ENCODE measurements around the gene PRKAG2.

PRKAG2 gene

GRCh38 chr7:151696721-151697514 lies 180.0 kb downstream of the PRKAG2 start:
- no peak overlapping the region for H3K27ac ChIP-seq
- H3K4me1 ChIP-seq (ENCODE audit: control insufficient read depth in 1 of 2, insufficient read depth in 1 of 2, low read depth in 1 of 2, low read length in 1 of 2), result peaks cover 0 to 6% of the 10 kb centered on the region in 2 experiments
- H3K27me3 ChIP-seq, result peaks cover 5% of the 10 kb centered on the region
- no peaks in the 10 kb centered on the region for H3K9me3 ChIP-seq
- no peak overlapping the region for H3K4me3 ChIP-seq (ENCODE audit: low read depth in 1 of 2, low read length in 1 of 2)
- TF ChIP-seq, protein P1, sequence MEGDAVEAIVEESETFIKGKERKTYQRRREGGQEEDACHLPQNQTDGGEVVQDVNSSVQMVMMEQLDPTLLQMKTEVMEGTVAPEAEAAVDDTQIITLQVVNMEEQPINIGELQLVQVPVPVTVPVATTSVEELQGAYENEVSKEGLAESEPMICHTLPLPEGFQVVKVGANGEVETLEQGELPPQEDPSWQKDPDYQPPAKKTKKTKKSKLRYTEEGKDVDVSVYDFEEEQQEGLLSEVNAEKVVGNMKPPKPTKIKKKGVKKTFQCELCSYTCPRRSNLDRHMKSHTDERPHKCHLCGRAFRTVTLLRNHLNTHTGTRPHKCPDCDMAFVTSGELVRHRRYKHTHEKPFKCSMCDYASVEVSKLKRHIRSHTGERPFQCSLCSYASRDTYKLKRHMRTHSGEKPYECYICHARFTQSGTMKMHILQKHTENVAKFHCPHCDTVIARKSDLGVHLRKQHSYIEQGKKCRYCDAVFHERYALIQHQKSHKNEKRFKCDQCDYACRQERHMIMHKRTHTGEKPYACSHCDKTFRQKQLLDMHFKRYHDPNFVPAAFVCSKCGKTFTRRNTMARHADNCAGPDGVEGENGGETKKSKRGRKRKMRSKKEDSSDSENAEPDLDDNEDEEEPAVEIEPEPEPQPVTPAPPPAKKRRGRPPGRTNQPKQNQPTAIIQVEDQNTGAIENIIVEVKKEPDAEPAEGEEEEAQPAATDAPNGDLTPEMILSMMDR (IDR thresholded peaks at IDR 0.05), result no peak
- H3K36me3 ChIP-seq, result no peaks in the 10 kb centered on the region

GRCh38 chr7:151695951-151696541 lies 180.9 kb downstream of the PRKAG2 start:
- no peak overlapping the region for H3K27ac ChIP-seq
- H3K27me3 ChIP-seq, result peaks cover 5% of the 10 kb centered on the region
- no peak overlapping the region for H3K4me3 ChIP-seq (ENCODE audit: low read depth in 1 of 2, low read length in 1 of 2)
- TF ChIP-seq, protein P1 (IDR thresholded peaks at IDR 0.05), result no peak
- H3K36me3 ChIP-seq, result no peaks in the 10 kb centered on the region
- peaks cover 0 to 6% of the 10 kb centered on the region in 2 experiments for H3K4me1 ChIP-seq (ENCODE audit: control insufficient read depth in 1 of 2, insufficient read depth in 1 of 2, low read depth in 1 of 2, low read length in 1 of 2)
- no peaks in the 10 kb centered on the region for H3K9me3 ChIP-seq

DNA sequence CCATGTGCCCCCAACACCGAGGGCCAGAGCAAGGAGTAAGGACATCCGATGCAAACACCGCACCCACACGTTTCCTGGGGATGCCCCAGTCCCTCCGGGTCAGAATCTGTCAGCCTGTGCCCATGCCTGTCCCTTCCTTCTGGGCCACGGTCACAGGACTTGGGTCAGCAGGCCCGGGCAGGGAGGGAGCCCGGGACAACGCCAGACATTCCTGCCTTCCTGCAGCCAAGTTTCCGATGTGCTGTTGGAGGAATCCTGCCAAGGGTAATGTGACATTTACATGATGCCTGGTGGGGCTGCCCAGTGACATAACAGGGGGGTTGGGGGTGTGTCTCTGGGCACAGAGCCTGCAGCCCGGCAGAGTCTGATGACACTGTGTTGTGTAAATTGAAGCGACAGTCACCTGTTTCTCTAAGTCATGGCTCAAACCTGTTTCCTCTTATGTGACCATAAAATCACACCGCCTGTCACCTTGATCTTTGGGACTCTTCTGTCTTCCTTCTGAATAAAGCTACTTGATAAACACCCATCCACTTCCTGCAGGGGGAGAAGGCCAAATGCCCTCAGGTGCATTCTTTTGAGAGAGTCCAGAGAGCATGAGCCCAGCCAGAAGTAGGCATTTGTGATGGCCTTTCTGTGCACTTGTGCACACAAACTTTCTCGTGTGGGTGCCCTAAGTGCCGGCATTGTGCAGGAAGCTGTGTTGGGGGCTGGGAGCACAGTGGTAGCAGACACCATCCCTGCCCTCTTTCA lies 181.9 kb downstream of the PRKAG2 start:
- Histone ChIP-seq H3K27me3 (peaks cover 5% of the 10 kb centered on the region), H3K9me3 (no peaks in the 10 kb centered on the region), H3K36me3 (no peaks in the 10 kb centered on the region), H3K4me3 (ENCODE audit: low read depth in 1 of 2, low read length in 1 of 2) (no peak overlapping the region), H3K4me1 (ENCODE audit: control insufficient read depth in 1 of 2, insufficient read depth in 1 of 2, low read depth in 1 of 2, low read length in 1 of 2) (peaks cover 0 to 3% of the 10 kb centered on the region in 2 experiments), H3K27ac (no peak overlapping the region)
- TF ChIP-seq, protein P1 (IDR thresholded peaks at IDR 0.05), result no peak

- Histone ChIP-seq H3K4me1 (ENCODE audit: control insufficient read depth in 1 of 2, insufficient read depth in 1 of 2, low read depth in 1 of 2, low read length in 1 of 2) (no peaks in the 10 kb centered on the region), H3K27ac (no peak overlapping the region), H3K4me3 (ENCODE audit: low read depth in 1 of 2, low read length in 1 of 2) (no peak overlapping the region), H3K9me3 (no peaks in the 10 kb centered on the region), H3K27me3 (no peaks in the 10 kb centered on the region), H3K36me3 (no peaks in the 10 kb centered on the region)
- TF ChIP-seq, protein P1 (IDR thresholded peaks at IDR 0.05), result no peak
These were observed 182.5 kb downstream of the PRKAG2 start for GRCh38 chr7:151694441-151694827.

- Histone ChIP-seq H3K9me3 (no peaks in the 10 kb centered on the region), H3K27ac (no peak overlapping the region), H3K4me3 (ENCODE audit: low read depth in 1 of 2, low read length in 1 of 2) (no peak overlapping the region), H3K27me3 (no peaks in the 10 kb centered on the region), H3K36me3 (no peaks in the 10 kb centered on the region), H3K4me1 (ENCODE audit: control insufficient read depth in 1 of 2, insufficient read depth in 1 of 2, low read depth in 1 of 2, low read length in 1 of 2) (no peaks in the 10 kb centered on the region)
- TF ChIP-seq, protein P1 (IDR thresholded peaks at IDR 0.05), result no peak
These were observed 183.8 kb downstream of the PRKAG2 start for GRCh38 chr7:151693140-151693539.

Data from neutrophil (primary cell).